ENCODE data around the gene TENM4.

The TENM4 gene

GRCh38 chr11:78606667-78607066, 834.2 kb downstream of the TENM4 start:
- no peak overlapping the region for H3K4me3 Mint-ChIP-seq
- no peak overlapping the region for H3K27ac Mint-ChIP-seq
- no peaks in the 10 kb centered on the region for H3K27me3 Mint-ChIP-seq (ENCODE audit: low read depth, poor library complexity)
- H3K9me3 Mint-ChIP-seq: peaks cover 10% of the 10 kb centered on the region
- TF ChIP-seq CTCF (IDR thresholded peaks at IDR 0.05): no peak
- H3K4me1 Mint-ChIP-seq: no peaks in the 10 kb centered on the region
- no peak for DNase-seq
- no peaks in the 10 kb centered on the region for H3K36me3 Mint-ChIP-seq (ENCODE audit: low read depth)

GRCh38 chr11:78605296-78605695, 835.5 kb downstream of the TENM4 start:
- Mint-ChIP-seq H3K9me3 (peaks cover 5% of the 10 kb centered on the region), H3K36me3 (ENCODE audit: low read depth) (no peaks in the 10 kb centered on the region), H3K4me1 (no peaks in the 10 kb centered on the region), H3K27ac (no peak overlapping the region), H3K27me3 (ENCODE audit: low read depth, poor library complexity) (no peaks in the 10 kb centered on the region), H3K4me3 (no peak overlapping the region)
- TF ChIP-seq CTCF (IDR thresholded peaks at IDR 0.05): no peak
- DNase-seq: no peak

- H3K27ac Mint-ChIP-seq: no peak overlapping the region
These were observed 837.0 kb downstream of the TENM4 start for GRCh38 chr11:78603792-78604191.

More at GRCh38 chr11:78603792-78604191, 837.0 kb downstream of the TENM4 start:
- H3K4me3 Mint-ChIP-seq: no peak overlapping the region
- TF ChIP-seq CTCF (IDR thresholded peaks at IDR 0.05): no peak
- no peaks in the 10 kb centered on the region for H3K36me3 Mint-ChIP-seq (ENCODE audit: low read depth)
- peaks cover 7% of the 10 kb centered on the region for H3K9me3 Mint-ChIP-seq
- H3K4me1 Mint-ChIP-seq: no peaks in the 10 kb centered on the region
- no peaks in the 10 kb centered on the region for H3K27me3 Mint-ChIP-seq (ENCODE audit: low read depth, poor library complexity)
- DNase-seq: no peak

All from nephron progenitor cell (in vitro differentiated cells).